Lower leg skin (tissue), 4 donors: ENCODE data around the gene JDP2. TPM values are rescaled to one million over a fixed set of nuclear protein-coding genes. Genes with fewer than 3 reads are reported as not detected.

Experiments
- DNase-seq, 2 donors: peaks; one replicate each; pipeline ENCODE4 v3.0.0-alpha.2; 2019; ENCODE audit warnings: low spot score in 2 of 2
- H3K4me3 ChIP-seq: fragments of 200-600 bp; sonication (generic); 2 replicates; pipeline ENCODE4 v1.5.1; 2017; ENCODE audit warnings: mild to moderate bottlenecking, low read depth; ENCODE audit not compliant: poor library complexity, severe bottlenecking
- POLR2A ChIP-seq, 2 donors: fragments of 450-650 bp; IDR thresholded peaks; one replicate each; pipeline ENCODE4 v1.6.1; 2016 to 2017; ENCODE audit warnings: antibody characterized with exemption in 2 of 2, mild to moderate bottlenecking in 1 of 2, moderate library complexity in 1 of 2
- WGBS, 2 donors: methylation state at CpG; one replicate each; pipeline ENCODE4 v1.1.5; 2018; 5-methylcytosine and 5-hydroxymethylcytosine counted together
- intact Hi-C: fragments of 100-400 bp; cut with DNase I; formaldehyde crosslinking; loops from one replicate; pipeline ENCODE4 v1.15.0; 2023; ENCODE audit warnings: low total_unique reads
- total RNA-seq, 4 donors: library from RNA; depleted of rRNA; stranded (reverse); fragments of >200 nt; gene quantifications; one replicate each; pipeline ENCODE4 v1.1.0, GENCODE V29; 2016
- TF ChIP-seq, protein P1 (sequence below), 3 donors: fragments of 450-650 bp; IDR thresholded peaks; one replicate each; pipeline ENCODE4 v1.5.1; 2016; ENCODE audit warnings: antibody characterized with exemption in 3 of 3, mild to moderate bottlenecking in 3 of 3, moderate library complexity in 2 of 3

JDP2 gene
- total RNA-seq, 4 donors from 2014 or later = 31.7 to 53.9 (median 36.0) TPM

DNA sequence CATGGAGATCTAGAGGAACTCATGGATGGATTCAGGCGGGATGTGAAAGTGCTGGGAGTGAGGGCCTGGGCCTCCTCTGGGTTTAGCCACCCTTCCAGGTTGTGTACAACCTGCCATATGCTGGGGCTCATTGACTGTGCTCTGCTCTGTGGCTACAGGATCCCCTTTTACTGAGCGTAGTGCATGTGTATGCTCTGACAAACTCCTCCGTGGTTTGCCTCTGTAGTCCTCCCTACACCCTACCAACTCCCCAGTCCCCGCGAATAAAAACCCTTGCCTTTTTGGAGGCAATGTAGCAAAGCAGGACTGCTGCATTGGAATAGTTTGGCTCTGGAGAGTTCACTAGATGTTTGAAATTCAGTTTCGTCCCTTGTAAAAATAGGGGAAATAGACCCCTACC lies 17.4 kb downstream of the JDP2 start:
- DNase-seq = no peak
- no peak overlapping the region for H3K4me3 ChIP-seq
- 95 to 97% methylated on average over 6 of the region's 6 CpGs for WGBS, 2 donors
- TF ChIP-seq, protein P1, sequence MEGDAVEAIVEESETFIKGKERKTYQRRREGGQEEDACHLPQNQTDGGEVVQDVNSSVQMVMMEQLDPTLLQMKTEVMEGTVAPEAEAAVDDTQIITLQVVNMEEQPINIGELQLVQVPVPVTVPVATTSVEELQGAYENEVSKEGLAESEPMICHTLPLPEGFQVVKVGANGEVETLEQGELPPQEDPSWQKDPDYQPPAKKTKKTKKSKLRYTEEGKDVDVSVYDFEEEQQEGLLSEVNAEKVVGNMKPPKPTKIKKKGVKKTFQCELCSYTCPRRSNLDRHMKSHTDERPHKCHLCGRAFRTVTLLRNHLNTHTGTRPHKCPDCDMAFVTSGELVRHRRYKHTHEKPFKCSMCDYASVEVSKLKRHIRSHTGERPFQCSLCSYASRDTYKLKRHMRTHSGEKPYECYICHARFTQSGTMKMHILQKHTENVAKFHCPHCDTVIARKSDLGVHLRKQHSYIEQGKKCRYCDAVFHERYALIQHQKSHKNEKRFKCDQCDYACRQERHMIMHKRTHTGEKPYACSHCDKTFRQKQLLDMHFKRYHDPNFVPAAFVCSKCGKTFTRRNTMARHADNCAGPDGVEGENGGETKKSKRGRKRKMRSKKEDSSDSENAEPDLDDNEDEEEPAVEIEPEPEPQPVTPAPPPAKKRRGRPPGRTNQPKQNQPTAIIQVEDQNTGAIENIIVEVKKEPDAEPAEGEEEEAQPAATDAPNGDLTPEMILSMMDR (IDR thresholded peaks at IDR 0.05) = no peak
- TF ChIP-seq POLR2A (IDR thresholded peaks at IDR 0.05) = no peak
- intact Hi-C loops = no loop called here

DNA sequence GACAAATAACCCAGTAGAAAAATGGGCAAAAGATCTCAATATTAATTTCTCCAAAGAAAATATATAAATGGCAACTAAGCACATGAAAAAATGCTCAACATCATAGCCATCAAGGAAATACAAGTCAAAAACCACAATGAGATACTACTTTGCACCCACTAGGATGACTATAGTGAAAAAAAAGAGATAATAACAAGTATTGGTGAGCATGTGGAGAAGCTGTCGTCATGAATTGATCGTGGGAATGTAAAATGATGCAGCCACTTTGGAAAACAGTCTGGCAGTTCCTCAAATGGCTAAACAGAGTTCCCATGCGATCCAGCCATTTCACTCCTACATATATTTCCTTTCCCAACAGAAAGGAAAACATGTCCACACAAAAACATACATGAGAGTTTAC lies 18.1 kb downstream of the JDP2 start:
- no peak for DNase-seq
- no peak overlapping the region for H3K4me3 ChIP-seq
- WGBS, 2 donors = 80 to 85% methylated on average over 3 of the region's 3 CpGs
- TF ChIP-seq POLR2A (IDR thresholded peaks at IDR 0.05) = no peak
- TF ChIP-seq, protein P1 (IDR thresholded peaks at IDR 0.05) = no peak
- intact Hi-C loops = no loop called here

DNA sequence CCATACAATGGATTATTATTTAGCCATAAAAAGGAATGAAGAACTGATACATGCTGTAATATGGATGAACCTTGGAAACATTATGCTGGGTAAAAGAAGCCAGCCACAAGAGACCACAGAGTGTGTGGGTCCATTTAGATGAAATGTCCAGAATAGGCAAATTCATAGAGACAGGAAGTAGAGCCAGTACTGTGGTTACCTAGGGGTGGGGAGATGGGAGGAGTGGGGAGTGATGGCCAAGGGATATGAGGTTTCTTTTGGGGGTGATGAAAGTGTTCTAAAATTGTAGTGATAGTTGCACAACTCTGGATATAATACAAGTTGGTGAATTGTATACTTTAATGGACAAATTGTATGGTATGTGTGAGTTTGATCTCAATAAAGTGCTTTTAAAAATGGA lies 18.6 kb downstream of the JDP2 start:
- TF ChIP-seq, protein P1 (IDR thresholded peaks at IDR 0.05) = no peak
- TF ChIP-seq POLR2A (IDR thresholded peaks at IDR 0.05) = no peak
- intact Hi-C loops = no loop called here
- no peak overlapping the region for H3K4me3 ChIP-seq
- no peak for DNase-seq

DNA sequence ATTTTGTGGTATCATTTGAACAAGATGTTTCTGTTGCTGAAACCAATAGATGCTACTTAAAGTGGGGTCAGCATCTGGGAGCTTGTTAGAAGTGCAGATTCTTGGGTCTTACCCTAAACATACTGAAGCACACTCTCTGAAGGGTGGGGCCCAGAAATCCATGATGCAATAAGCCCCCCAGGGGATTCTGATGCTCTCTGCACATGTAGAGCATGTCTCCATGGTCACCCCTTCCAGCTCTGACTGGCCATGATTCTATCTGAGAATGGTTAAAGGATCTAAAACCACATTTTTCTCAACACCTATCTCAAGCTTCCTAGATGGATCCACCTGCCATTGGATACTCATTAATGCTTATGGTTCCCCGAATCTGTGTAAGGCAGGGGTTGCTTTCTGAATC lies 20.4 kb downstream of the JDP2 start:
- no peak for DNase-seq
- no peak overlapping the region for H3K4me3 ChIP-seq
- intact Hi-C loops = no loop called here
- TF ChIP-seq, protein P1 (IDR thresholded peaks at IDR 0.05) = no peak
- TF ChIP-seq POLR2A (IDR thresholded peaks at IDR 0.05) = no peak
- WGBS, 2 donors = 31 to 48% methylated on average over 1 of the region's 1 CpG

DNA sequence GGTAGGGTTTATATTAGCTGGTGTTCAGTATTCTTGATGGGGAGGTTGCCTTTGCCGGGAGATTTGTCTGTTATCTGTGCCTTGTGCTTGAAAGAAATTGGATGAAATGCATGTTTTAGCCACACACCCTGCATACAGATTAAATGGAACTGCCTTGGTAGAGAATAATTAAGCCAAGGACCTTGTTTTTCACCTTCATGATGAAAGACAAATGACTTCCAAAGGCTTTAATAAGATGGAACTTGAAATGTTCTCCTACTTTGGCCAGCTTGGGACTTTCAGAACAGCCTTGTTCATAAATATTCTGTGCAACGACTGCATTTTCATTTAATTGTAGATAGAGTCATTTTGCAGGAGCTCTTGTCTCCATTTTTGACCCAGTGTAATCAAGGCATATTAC lies 21.2 kb downstream of the JDP2 start:
- TF ChIP-seq POLR2A (IDR thresholded peaks at IDR 0.05) = no peak
- TF ChIP-seq, protein P1 (IDR thresholded peaks at IDR 0.05) = no peak
- H3K4me3 ChIP-seq = no peak overlapping the region
- DNase-seq = no peak
- WGBS, 2 donors = 17 to 37% methylated on average over 2 of the region's 2 CpGs
- intact Hi-C loops = no loop called here

DNA sequence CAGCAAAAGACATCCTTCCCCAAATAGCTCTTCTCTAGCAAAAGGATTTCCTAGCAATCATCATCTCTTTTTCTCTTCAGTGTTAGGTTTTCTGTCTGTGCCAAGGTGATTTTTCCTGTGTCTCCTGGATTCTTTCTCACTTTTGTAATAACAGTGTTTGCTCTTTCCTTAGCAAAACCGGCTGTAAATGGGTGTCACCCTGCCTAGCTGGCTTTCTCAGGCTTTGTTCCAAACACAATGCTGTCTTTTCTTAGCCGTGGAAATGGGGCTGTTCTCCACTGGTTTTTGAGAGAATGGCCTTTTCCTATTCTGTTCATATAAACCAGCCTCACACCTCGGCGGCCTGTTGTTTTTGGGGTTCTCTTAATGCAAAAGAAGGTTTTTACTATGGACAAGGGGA lies 21.9 kb downstream of the JDP2 start:
- intact Hi-C loops = no loop called here
- no peak overlapping the region for H3K4me3 ChIP-seq
- no peak for TF ChIP-seq POLR2A (IDR thresholded peaks at IDR 0.05)
- TF ChIP-seq, protein P1 (IDR thresholded peaks at IDR 0.05) = no peak
- 26 to 31% methylated on average over 4 of the region's 4 CpGs for WGBS, 2 donors
- no peak for DNase-seq
